K562 (cell line): Measurements from ENCODE around the gene DHDH. TPM values are rescaled to one million over a fixed set of nuclear protein-coding genes. Genes with fewer than 3 reads are reported as not detected.

ENCODE experiments used
- ARID1B ChIP-seq: fragments of 450-650 bp; IDR thresholded peaks from 2 replicates; pipeline ENCODE4 v1.6.1; 2016; ENCODE audit warnings: antibody characterized with exemption, mild to moderate bottlenecking, inconsistent platforms
- CEBPG ChIP-seq, 3 experiments: fragments of 200-800 bp in 1 of 3; sonication (Bioruptor generic) in 1 of 3; sonication (generic) in 1 of 3; formaldehyde crosslinking in 1 of 3; IDR thresholded peaks in 2 of 3; conservative IDR thresholded peaks in 1 of 3; 2 replicates each; pipeline versions ENCODE4 v1.6.1 to v1.8.0; 2016 to 2022; ENCODE audit warnings: missing compliant biosample characterization in 2 of 3, missing genetic modification characterization in 2 of 3, mild to moderate bottlenecking in 1 of 3, missing genetic modification reagents in 1 of 3
- EGR1 ChIP-seq: fragments of 450-650 bp; conservative IDR thresholded peaks from 2 replicates; pipeline ENCODE4 v1.6.1; 2017; ENCODE audit warnings: mild to moderate bottlenecking
- HSF4 ChIP-seq: fragments of 250-450 bp; sonication (Bioruptor Pico); IDR thresholded peaks from 2 replicates; pipeline ENCODE4 v2.1.2; 2022; ENCODE audit warnings: mild to moderate bottlenecking, moderate library complexity, borderline replicate concordance
- KDM1A ChIP-seq, 2 experiments: fragments of 450-650 bp; IDR thresholded peaks; 2 replicates each; pipeline ENCODE4 v1.6.1; 2016; ENCODE audit warnings: mild to moderate bottlenecking in 2 of 2
- KLF6 ChIP-seq: fragments of 250-450 bp; sonication (Bioruptor Pico); IDR thresholded peaks from 2 replicates; pipeline ENCODE4 v1.4.0; 2020; ENCODE audit warnings: mild to moderate bottlenecking, moderate library complexity, borderline replicate concordance
- LEF1 ChIP-seq: fragments of 450-650 bp; IDR thresholded peaks from 2 replicates; pipeline ENCODE4 v1.6.1; 2016; ENCODE audit warnings: mild to moderate bottlenecking
- RBBP5 ChIP-seq: fragments of 200-600 bp; sonication (generic); IDR thresholded peaks from 2 replicates; pipeline ENCODE4 v1.6.1; 2012; ENCODE audit warnings: borderline replicate concordance, mild to moderate bottlenecking, low read length, control low read depth, inconsistent platforms; ENCODE audit not compliant: insufficient read depth, poor library complexity, severe bottlenecking
- ZNF57 ChIP-seq: fragments of 450-650 bp; formaldehyde crosslinking; IDR thresholded peaks from 2 replicates; pipeline ENCODE4 v1.4.0; 2020; ENCODE audit warnings: mild to moderate bottlenecking, moderate library complexity
- ZNF644 ChIP-seq: fragments of 200-800 bp; sonication (Bioruptor generic); IDR thresholded peaks from 2 replicates; pipeline ENCODE4 v1.6.1; 2016; ENCODE audit warnings: low read depth, missing genetic modification characterization, missing compliant biosample characterization
- polyA plus RNA-seq, 8 experiments: library from polyadenylated mRNA; depleted of rRNA in 4 of 8; stranded (reverse) in 5 of 8; unstranded in 3 of 8; fragments of >200 nt; fragmentation: Nextera tagmentation in 2 of 8; fragmentation: Illumina TruSeq in 1 of 8; extraction: Ambion mirVana in 2 of 8; extraction: Trizol in 1 of 8; gene quantifications; 2 replicates each; pipeline versions ENCODE4 v1.2.1 to v1.2.3, GENCODE V29; 2011 to 2014; ENCODE audit warnings: inconsistent platforms in 1 of 8, missing spikeins in 1 of 8
- total RNA-seq, 7 experiments: library from RNA; depleted of rRNA in 6 of 7; stranded (reverse); fragments of >200 nt in 6 of 7; fragmentation: Illumina TruSeq in 2 of 7; extraction: Trizol in 2 of 7; gene quantifications; 2 replicates each; pipeline versions ENCODE4 v1.2.1 to v1.2.3, GENCODE V29; 2011 to 2021; ENCODE audit warnings: low replicate concordance in 1 of 7
- TF ChIP-seq, protein P1 (sequence below): fragments of 450-650 bp; IDR thresholded peaks from 2 replicates; pipeline ENCODE4 v1.6.1; 2016; ENCODE audit warnings: low read depth
- TF ChIP-seq, protein P2 (sequence below): fragments of 250-450 bp; sonication (Bioruptor Pico); IDR thresholded peaks from 2 replicates; pipeline ENCODE4 v1.8.0; 2021; ENCODE audit warnings: moderate library complexity, mild to moderate bottlenecking, inconsistent platforms
- TF ChIP-seq, protein P3 (sequence below): sonication (generic); formaldehyde crosslinking; IDR thresholded peaks from 2 replicates; pipeline ENCODE4 v1.8.0; 2022; ENCODE audit warnings: missing genetic modification reagents, mild to moderate bottlenecking, moderate library complexity, borderline replicate concordance
- TF ChIP-seq, protein P4 (sequence below): fragments of 450-650 bp; conservative IDR thresholded peaks from 2 replicates; pipeline ENCODE4 v1.6.1; 2016; ENCODE audit warnings: missing genetic modification characterization, low read depth, mild to moderate bottlenecking, control low read depth, missing compliant biosample characterization

The DHDH gene
- total and polyA plus RNA-seq, 9 of the 15 experiments (the other 6 are each of a cell fraction or from before 2014, with no cell fraction given), result 0.37 to 1.9 (median 0.87) TPM

DNA sequence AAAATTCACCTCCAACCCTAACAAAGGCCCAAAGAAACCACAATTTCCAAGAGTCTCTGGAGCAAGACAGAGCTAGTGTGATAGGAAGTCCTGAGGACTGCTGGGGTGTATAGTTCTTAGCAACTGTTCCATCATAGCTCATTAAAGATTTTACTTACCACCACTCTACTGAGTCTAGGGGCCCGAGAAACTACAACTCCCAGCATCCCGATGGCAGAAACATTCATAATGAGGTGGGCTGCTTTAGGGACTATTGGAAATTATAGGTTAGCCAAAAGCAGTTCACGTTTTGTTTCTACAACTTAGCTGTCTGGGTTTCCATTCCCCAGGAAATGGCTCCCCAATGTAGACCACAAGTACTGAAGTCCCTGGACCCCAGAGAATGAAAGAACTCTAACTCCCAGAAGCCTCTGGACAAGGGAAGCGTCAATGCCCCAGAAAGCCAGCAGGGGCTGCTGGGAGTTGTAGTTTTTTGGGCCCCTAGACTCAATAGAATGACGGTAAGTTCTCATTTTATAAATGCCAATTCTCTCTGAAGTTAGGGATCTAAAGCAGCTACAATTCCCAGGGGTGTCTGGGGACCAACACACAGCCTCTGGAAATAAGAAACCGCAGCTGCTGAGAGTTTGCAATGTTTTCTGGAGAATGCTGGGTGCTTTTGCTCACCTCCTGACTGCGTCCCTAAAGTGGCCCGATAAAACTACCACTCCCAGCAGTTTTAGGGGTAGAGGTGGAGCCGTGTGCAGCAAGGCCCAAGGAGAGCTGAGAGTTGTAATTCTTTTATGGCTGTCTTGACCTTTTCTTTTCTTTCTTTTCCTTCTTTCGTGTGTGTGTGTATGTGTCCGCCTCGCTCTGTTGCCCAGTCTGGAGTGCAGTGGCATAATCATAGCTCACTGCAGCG, 42.7 kb downstream of the DHDH start (continued):
- TF ChIP-seq KLF6, result peak; percentile 54; the same call in 1 of the 2 replicates
- TF ChIP-seq, protein P1, sequence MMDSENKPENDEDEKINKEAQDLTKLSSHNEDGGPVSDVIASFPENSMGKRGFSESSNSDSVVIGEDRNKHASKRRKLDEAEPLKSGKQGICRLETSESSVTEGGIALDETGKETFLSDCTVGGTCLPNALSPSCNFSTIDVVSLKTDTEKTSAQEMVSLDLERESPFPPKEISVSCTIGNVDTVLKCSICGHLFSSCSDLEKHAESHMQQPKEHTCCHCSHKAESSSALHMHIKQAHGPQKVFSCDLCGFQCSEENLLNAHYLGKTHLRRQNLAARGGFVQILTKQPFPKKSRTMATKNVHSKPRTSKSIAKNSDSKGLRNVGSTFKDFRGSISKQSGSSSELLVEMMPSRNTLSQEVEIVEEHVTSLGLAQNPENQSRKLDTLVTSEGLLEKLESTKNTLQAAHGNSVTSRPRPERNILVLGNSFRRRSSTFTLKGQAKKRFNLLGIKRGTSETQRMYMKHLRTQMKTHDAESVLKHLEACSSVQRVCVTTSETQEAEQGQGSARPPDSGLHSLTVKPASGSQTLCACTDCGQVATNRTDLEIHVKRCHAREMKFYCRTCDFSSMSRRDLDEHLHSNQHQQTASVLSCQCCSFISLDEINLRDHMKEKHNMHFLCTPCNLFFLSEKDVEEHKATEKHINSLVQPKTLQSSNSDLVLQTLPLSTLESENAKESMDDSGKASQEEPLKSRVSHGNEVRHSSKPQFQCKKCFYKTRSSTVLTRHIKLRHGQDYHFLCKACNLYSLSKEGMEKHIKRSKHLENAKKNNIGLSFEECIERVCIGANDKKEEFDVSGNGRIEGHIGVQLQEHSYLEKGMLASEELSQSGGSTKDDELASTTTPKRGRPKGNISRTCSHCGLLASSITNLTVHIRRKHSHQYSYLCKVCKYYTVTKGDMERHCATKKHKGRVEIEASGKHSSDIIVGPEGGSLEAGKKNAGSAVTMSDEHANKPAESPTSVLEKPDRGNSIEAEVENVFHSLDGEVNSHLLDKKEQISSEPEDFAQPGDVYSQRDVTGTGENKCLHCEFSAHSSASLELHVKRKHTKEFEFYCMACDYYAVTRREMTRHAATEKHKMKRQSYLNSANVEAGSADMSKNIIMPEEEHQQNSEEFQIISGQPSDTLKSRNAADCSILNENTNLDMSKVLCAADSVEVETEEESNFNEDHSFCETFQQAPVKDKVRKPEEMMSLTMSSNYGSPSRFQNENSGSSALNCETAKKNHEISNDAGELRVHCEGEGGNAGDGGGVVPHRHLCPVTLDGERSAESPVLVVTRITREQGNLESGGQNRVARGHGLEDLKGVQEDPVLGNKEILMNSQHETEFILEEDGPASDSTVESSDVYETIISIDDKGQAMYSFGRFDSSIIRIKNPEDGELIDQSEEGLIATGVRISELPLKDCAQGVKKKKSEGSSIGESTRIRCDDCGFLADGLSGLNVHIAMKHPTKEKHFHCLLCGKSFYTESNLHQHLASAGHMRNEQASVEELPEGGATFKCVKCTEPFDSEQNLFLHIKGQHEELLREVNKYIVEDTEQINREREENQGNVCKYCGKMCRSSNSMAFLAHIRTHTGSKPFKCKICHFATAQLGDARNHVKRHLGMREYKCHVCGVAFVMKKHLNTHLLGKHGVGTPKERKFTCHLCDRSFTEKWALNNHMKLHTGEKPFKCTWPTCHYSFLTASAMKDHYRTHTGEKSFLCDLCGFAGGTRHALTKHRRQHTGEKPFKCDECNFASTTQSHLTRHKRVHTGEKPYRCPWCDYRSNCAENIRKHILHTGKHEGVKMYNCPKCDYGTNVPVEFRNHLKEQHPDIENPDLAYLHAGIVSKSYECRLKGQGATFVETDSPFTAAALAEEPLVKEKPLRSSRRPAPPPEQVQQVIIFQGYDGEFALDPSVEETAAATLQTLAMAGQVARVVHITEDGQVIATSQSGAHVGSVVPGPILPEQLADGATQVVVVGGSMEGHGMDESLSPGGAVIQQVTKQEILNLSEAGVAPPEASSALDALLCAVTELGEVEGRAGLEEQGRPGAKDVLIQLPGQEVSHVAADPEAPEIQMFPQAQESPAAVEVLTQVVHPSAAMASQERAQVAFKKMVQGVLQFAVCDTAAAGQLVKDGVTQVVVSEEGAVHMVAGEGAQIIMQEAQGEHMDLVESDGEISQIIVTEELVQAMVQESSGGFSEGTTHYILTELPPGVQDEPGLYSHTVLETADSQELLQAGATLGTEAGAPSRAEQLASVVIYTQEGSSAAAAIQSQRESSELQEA, result no peak
- TF ChIP-seq, protein P2, sequence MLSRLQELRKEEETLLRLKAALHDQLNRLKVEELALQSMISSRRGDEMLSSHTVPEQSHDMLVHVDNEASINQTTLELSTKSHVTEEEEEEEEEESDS (CRISPR knock-in tag), result no peak
- TF ChIP-seq, protein P3, sequence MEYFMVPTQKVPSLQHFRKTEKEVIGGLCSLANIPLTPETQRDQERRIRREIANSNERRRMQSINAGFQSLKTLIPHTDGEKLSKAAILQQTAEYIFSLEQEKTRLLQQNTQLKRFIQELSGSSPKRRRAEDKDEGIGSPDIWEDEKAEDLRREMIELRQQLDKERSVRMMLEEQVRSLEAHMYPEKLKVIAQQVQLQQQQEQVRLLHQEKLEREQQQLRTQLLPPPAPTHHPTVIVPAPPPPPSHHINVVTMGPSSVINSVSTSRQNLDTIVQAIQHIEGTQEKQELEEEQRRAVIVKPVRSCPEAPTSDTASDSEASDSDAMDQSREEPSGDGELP (CRISPR knock-in tag), result no peak
- TF ChIP-seq, protein P4, sequence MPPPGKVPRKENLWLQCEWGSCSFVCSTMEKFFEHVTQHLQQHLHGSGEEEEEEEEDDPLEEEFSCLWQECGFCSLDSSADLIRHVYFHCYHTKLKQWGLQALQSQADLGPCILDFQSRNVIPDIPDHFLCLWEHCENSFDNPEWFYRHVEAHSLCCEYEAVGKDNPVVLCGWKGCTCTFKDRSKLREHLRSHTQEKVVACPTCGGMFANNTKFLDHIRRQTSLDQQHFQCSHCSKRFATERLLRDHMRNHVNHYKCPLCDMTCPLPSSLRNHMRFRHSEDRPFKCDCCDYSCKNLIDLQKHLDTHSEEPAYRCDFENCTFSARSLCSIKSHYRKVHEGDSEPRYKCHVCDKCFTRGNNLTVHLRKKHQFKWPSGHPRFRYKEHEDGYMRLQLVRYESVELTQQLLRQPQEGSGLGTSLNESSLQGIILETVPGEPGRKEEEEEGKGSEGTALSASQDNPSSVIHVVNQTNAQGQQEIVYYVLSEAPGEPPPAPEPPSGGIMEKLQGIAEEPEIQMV, result no peak
- TF ChIP-seq KDM1A (IDR thresholded peaks at IDR 0.05), result no peak
- TF ChIP-seq ARID1B, result no peak
- no peak for TF ChIP-seq CEBPG (CRISPR knock-in tag; IDR thresholded peaks at IDR 0.05)
- no peak for TF ChIP-seq CEBPG (tag; conservative IDR thresholded peaks at IDR 0.05 in 1 of 2, IDR thresholded peaks at IDR 0.05 in 1 of 2)
- no peak for TF ChIP-seq EGR1
- TF ChIP-seq RBBP5, result no peak
- no peak for TF ChIP-seq HSF4
- TF ChIP-seq ZNF57 (CRISPR knock-in tag), result no peak
- peak; percentile 80; the same call in 1 of the 2 replicates for TF ChIP-seq ZNF644 (tag)
- no peak for TF ChIP-seq LEF1
